Retinal pigment epithelial cell (primary cell): ENCODE measurements around the gene TMEM132C.

Experiments
- DNase-seq: peaks from one replicate; pipeline ENCODE4 v3.0.0-alpha.2; 2010; ENCODE audit warnings: low read depth
- H3K4me3 ChIP-seq: 2 replicates; pipeline ENCODE4 v1.5.1; 2011; ENCODE audit warnings: mild to moderate bottlenecking, low read length, control low read depth, moderate library complexity
- TF ChIP-seq, protein P1 (sequence below): conservative IDR thresholded peaks from 2 replicates; pipeline ENCODE4 v1.5.1; 2011; ENCODE audit warnings: low read depth, low read length, control low read depth, inconsistent platforms

The TMEM132C gene

DNA sequence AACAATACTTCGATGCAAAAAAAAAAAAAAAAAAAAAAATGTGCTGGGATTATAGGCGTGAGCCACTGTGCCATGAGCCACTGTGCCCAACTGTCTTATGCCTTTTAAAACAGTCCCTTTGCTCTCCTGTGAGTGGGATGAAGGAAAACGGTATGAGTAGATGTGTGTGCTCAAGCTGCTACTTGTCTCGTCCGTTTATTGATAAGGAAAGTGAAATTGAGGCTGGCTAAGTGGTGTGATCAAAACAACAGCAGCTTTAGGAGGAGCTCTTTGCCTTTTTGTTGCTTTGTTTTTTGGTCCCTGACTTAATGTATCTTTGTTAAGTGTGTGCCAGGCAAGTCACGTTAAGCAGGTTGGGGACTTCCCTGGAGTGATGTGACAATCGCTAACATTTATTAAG, 275.9 kb downstream of the TMEM132C start:
- TF ChIP-seq, protein P1, sequence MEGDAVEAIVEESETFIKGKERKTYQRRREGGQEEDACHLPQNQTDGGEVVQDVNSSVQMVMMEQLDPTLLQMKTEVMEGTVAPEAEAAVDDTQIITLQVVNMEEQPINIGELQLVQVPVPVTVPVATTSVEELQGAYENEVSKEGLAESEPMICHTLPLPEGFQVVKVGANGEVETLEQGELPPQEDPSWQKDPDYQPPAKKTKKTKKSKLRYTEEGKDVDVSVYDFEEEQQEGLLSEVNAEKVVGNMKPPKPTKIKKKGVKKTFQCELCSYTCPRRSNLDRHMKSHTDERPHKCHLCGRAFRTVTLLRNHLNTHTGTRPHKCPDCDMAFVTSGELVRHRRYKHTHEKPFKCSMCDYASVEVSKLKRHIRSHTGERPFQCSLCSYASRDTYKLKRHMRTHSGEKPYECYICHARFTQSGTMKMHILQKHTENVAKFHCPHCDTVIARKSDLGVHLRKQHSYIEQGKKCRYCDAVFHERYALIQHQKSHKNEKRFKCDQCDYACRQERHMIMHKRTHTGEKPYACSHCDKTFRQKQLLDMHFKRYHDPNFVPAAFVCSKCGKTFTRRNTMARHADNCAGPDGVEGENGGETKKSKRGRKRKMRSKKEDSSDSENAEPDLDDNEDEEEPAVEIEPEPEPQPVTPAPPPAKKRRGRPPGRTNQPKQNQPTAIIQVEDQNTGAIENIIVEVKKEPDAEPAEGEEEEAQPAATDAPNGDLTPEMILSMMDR, result no peak
- no peak overlapping the region for H3K4me3 ChIP-seq
- DNase-seq, result no peak

DNA sequence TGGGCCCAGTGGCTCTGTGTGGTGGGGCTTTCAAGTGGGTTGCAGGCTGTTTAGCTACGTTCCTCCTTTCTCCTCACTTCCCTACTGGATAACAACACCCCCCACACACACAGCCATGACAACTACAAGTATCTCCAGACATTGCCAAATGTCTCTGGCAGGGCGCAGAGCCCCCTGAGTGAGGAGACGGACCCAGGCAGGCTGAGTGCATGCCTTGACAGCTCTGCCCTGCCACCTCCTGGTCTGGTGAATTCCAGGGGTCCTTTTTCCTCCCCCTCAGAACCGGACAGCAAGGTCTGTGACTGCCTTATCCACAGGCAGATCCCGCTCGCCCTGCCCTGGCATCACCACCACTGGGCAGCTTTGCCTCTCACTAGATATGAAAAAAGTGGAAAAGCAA, 276.5 kb downstream of the TMEM132C start:
- H3K4me3 ChIP-seq, result no peak overlapping the region
- no peak for DNase-seq
- TF ChIP-seq, protein P1, result no peak

DNA sequence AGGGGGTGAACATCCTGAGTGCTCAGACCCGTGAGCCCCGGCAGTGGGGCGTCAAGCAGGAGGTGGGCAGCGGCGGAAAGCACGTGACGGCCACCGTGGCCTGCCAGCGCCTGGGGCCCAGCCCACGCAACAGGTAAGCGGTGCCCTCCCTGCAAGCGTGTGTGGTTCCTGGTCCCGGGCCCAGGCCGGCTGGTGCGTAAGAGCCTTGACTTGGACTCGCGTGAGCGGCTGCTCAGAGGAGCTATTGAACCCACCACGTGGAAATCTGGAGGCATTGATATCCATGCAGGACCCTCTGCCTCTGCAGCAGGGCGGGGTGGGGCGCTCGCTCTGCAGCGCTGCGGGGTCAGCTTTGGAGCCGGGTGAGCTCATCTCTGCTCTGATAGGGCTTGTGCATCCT, 277.0 kb downstream of the TMEM132C start:
- TF ChIP-seq, protein P1, result no peak
- H3K4me3 ChIP-seq, result no peak overlapping the region
- DNase-seq, result no peak

DNA sequence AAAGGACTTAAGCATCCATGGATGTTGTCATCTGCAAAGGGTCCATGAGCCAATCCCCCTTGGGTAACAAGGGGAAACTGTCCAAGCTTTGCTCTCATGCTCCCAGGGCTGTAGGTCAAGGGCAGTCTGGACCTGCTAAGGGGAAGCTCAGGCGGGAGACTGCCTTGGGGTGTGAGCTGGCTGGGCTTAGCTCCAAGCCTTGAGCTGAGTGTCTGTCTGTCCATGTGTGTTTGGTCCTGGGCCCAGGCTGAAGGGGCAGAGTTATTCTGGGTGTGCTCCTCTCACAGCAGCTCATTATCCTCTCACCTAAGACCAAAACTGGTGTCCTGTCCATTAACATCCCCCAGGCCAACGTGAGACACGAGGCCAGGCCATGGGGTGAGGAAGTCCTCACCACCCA, 282.0 kb downstream of the TMEM132C start:
- no peak overlapping the region for H3K4me3 ChIP-seq

DNA sequence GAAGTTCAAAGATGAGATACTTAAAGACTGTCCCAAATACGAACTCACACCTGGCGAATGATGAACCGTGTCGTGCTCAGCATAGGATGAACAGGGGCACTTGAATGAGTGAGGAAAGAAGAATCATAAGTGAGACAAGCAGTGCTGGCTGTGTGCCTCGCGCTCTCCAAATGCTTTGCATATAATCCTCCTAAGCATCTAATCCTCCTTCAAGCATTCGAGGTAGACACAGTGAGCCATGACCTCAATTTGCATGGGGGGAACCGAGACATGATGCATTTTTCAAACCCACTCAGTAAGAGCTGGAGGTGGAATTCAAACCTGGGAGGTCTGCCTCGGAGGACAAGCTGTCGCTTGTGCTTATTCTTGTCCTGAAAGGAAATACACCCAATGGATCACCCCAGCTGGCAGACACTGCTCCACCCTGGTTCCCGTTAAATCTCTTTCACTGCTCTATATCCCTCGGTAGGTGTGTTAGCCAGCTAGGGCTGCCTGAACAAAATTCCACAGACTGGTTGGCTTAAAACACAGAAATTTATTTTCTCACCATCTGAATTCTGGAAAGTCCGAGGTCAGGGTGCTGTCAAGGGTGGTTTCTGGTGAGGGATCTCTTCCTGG, 282.7 kb downstream of the TMEM132C start:
- DNase-seq, result no peak
- no peak overlapping the region for H3K4me3 ChIP-seq
- TF ChIP-seq, protein P1, result no peak

More for the DNA sequence above, 282.0 kb downstream of the TMEM132C start:
- TF ChIP-seq, protein P1, result no peak
- DNase-seq, result no peak

DNA sequence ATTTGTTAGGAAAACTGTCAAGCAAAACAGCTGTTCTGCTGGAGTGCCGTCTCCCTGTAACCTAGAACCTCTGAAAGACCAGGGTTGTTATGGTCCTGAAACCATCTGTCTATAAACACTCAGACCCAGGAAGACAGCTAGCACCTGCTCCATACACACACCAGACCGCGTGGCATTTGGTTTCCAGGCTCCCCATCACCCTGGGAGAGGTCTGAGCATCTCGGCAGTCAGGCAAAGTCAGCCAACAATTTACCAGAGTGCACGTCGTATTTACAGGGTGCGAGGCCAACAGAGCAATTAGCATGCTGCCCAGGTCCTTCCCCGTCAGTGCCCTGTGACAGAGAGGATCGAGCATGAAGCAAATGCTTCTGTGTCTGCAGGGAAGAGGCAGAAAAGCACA, 284.3 kb downstream of the TMEM132C start:
- TF ChIP-seq, protein P1, result no peak
- no peak overlapping the region for H3K4me3 ChIP-seq
- DNase-seq, result no peak

DNA sequence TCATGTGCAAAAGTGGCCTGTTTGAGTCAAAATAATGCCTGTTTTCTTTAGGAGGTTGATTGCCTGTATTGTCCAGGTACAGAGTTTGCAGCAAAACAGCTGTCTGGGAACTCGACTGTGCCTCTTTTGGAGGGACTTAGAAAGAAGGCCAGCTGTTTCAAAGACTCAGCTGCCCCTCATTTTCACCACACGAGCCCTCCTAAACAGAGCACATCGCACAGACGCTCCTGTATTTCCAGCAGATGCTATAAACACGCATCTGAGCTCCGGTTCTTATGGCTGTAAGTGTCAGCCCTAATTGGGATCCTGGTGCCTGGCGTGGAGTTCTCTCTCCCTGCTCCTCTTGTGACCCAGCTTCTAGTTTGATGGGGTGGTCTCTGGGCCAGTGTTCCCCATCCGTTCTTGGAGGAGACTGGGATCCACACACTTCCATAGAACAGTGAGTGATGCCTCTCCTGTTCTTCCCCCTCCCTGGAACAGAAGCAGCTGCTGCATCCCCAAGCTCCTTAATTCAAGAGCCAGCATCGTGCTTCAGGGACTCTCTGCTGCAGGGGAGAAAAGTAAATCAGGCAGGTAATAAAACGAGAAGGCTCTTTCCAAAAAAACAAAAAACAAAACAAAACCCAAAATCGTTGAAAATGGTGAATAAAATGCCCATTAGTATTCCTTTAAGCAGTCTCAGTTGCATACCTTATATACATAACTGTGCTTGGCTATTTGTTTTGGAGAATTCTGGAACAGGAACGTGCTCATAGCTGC, 287.8 kb downstream of the TMEM132C start:
- H3K4me3 ChIP-seq, result no peak overlapping the region
- TF ChIP-seq, protein P1, result no peak
- DNase-seq, result no peak
